ENCODE measurements around the gene CCDC85C.

CCDC85C gene

GRCh38 chr14:99612738-99613330 is 8.8 kb upstream of the CCDC85C start:
- H3K4me3 ChIP-seq (replicated peaks in 1 of 2; ENCODE audit: low read depth in 2 of 2, low read length in 2 of 2): no peak overlapping the region
- DNase-seq (ENCODE audit: low read depth in 2 of 2): peak; percentile 71 to 77
- TF ChIP-seq CTCF (IDR thresholded peaks at IDR 0.05; ENCODE audit: low read depth, low read length): no peak

- H3K4me3 ChIP-seq (replicated peaks in 1 of 2; ENCODE audit: low read depth in 2 of 2, low read length in 2 of 2): no peak overlapping the region
- no peak for DNase-seq (ENCODE audit: low read depth in 2 of 2)
These were observed 8.2 kb upstream of the CCDC85C start for GRCh38 chr14:99612071-99612737.

GRCh38 chr14:99611646-99612045 is 7.6 kb upstream of the CCDC85C start:
- no peak for DNase-seq (ENCODE audit: low read depth in 2 of 2)
- TF ChIP-seq CTCF (IDR thresholded peaks at IDR 0.05; ENCODE audit: low read depth, low read length): no peak
- H3K4me3 ChIP-seq (replicated peaks in 1 of 2; ENCODE audit: low read depth in 2 of 2, low read length in 2 of 2): no peak overlapping the region

More at GRCh38 chr14:99612071-99612737, 8.2 kb upstream of the CCDC85C start:
- no peak for TF ChIP-seq CTCF (IDR thresholded peaks at IDR 0.05; ENCODE audit: low read depth, low read length)

- TF ChIP-seq CTCF (IDR thresholded peaks at IDR 0.05; ENCODE audit: low read depth, low read length): no peak
- peak in 1 of 2 donors; percentile 33 for DNase-seq (ENCODE audit: low read depth in 2 of 2)
- H3K4me3 ChIP-seq (replicated peaks in 1 of 2; ENCODE audit: low read depth in 2 of 2, low read length in 2 of 2): no peak overlapping the region
These were observed 5.5 kb upstream of the CCDC85C start for GRCh38 chr14:99609245-99610170.

GRCh38 chr14:99608591-99608990 is 4.6 kb upstream of the CCDC85C start:
- no peak overlapping the region for H3K4me3 ChIP-seq (replicated peaks in 1 of 2; ENCODE audit: low read depth in 2 of 2, low read length in 2 of 2)
- no peak for DNase-seq (ENCODE audit: low read depth in 2 of 2)
- no peak for TF ChIP-seq CTCF (IDR thresholded peaks at IDR 0.05; ENCODE audit: low read depth, low read length)

GRCh38 chr14:99606359-99606758 is 2.4 kb upstream of the CCDC85C start:
- no peak overlapping the region for H3K4me3 ChIP-seq (replicated peaks in 1 of 2; ENCODE audit: low read depth in 2 of 2, low read length in 2 of 2)
- DNase-seq (ENCODE audit: low read depth in 2 of 2): no peak
- TF ChIP-seq CTCF (IDR thresholded peaks at IDR 0.05; ENCODE audit: low read depth, low read length): no peak

Measured in cardiac fibroblast (primary cell).